HG03520 (cell line): Measurements from ENCODE around the gene GATA2.

ENCODE experiments used
- ATAC-seq: cut with Tn5 transposase; IDR thresholded peaks from one replicate; pipeline ENCODE4 v1.9.1; 2021; ENCODE audit warnings: mild to moderate bottlenecking, moderate library complexity; ENCODE audit not compliant: unreplicated experiment

Gene GATA2

GRCh38 chr3:128436214-128436613 is 56.8 kb downstream of the GATA2 start:
- ATAC-seq = no peak

DNA sequence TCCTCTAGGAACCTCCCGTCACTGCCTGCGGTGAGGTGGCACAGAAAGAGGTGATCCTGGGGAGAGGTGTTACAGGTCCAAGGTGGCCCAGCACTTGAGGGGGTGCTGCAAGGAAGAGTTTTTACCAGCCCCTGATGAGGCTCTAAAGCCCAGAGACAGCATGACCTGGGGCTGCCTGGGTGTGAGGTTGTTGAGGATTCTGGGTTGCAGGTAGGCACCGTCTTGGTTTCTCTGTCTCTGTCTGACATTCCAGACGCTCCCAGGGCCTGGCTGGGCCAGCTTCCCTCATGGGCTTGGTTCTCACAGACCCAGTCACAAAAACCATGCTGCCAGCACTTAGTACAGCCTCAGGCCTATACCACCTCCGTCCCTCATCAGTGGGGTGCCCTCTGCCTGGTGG is 57.4 kb downstream of the GATA2 start:
- ATAC-seq = no peak

DNA sequence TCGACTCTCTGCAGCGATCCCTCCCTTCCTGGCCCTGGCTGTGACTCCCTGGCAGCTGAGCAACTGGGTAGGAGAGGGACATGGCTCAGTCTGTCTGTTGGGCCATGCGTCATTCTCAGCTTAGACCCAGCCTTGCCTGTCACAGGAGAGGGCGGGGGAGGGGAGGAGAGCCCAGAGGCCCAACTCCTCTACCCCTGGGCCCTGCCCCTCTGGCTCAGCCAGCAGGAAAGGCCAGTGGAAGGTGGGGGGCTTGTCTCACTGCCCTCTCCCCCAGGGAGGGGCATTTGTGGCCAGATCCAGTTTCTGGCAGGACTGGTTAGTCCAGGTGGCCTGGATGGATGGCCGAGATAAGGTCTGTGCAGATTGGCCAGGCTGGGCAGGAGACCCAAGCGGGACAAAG is 57.9 kb downstream of the GATA2 start:
- no peak for ATAC-seq

- no peak for ATAC-seq
Observed at GRCh38 chr3:128434524-128434923, 58.5 kb downstream of the GATA2 start.

- ATAC-seq = no peak
Observed at GRCh38 chr3:128433837-128434165, 59.2 kb downstream of the GATA2 start.

GRCh38 chr3:128432971-128433836 is 59.8 kb downstream of the GATA2 start:
- ATAC-seq = no peak

DNA sequence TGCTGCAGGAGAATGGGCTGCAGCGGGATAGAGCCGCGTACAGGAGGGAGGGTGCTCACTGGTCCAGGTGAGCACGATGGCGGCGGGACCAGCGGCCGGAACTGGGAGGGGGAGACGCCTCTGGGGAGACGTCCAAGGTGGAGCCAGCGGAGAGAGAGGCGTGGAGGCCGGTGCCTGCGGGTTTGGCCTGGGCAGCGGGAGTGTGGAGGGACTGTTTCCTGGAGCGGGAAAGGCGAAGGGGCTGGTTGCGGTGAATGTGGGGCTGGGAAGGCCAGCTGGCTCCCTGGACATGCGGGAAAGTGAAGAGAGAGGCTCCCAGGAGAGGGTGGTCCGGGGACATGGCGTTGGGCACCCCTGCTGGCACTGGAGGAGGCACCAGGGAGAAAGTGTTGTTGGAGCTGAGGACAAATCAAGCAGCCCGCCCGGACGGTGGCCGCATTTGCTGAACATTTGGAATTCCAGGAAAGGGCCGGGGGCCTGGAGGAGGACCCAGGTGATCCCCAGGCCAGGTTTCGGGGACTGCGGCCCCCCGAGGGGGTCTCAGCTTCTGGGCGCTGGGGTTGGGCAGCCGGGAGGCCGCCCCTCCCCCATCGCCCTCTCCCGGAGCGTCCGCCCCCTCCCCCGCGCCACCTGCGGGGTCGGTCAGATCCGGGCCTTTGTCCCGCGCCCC is 60.6 kb downstream of the GATA2 start:
- ATAC-seq = no peak

DNA sequence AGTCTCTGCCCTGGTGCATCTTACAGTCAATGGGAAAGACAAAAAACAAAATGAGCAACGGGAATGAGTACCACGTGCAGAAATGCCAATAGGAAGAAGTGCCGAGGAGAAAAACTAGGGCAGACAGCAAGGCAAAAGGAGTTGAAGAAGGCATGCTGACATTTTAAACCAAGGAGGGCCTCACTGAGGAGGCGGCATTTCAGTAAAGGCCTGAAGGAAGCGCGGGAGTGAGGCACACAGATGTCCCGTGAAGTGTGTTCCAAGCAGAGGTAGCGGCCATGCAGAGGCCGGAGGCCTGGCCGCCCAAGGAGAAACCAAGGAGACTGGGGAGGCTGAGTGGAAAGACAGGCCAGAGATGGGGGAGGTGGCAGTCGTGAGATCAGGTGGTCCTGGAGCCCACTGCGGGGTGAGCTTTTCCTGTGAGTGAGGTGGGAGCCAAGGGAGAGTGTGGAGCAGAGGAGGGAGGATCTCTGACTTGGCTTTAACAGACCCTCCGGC is 61.1 kb downstream of the GATA2 start:
- no peak for ATAC-seq

DNA sequence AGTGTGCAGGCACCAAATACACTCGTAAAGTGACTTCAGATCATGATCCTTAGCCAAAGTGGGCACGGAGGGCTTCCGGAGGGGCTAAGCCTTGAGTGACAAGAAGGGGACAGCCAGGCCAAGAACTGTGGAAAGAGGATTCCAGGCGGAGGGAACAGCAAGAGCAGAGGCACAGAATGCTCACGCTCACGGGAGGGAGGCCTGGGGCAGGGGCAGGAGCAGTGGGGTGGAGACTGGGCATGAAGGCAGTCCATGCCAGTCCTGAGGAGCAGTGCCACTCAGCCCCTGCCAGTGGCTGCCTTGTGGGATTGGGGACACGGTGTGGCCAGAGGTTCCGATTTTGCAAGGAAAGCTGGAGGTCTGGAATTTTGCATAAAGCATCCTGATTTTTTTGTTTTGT is 62.3 kb downstream of the GATA2 start:
- no peak for ATAC-seq

DNA sequence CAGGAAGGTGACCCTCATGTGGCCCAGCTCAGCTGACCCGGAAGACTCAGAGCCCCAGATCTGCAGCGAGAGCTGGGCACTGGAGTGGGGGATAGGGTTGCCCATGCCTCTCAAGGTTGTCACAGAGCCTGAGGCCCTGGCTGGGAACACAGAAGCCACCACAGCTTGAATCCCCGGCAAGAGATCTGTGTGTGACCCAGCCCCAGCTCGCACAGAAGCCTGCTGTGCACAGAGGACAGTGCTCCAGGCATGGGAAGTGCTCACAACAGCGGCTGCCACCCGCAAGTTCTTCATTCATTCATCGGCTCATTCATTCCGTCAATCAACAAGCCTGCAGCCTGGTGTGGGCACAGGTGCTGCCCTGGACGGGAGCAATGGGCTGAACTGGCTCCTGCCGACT is 62.7 kb downstream of the GATA2 start:
- ATAC-seq = no peak

GRCh38 chr3:128429751-128430150 is 63.2 kb downstream of the GATA2 start:
- no peak for ATAC-seq
